GM06990 (cell line): Measurements from ENCODE around the gene TPX2.

Experiments
- DNase-seq: peaks from one replicate; pipeline ENCODE4 v3.0.0-alpha.2; 2011; ENCODE audit not compliant: insufficient read length; ENCODE audit errors: extremely low read depth
- H3K27me3 ChIP-seq: replicated peaks from 2 replicates; pipeline ENCODE4 v1.6.0; 2011; ENCODE audit warnings: low read length; ENCODE audit not compliant: control insufficient read depth, insufficient read depth
- H3K36me3 ChIP-seq: 2 replicates; pipeline ENCODE4 v1.5.1; 2011; ENCODE audit warnings: low read length; ENCODE audit not compliant: control insufficient read depth, insufficient read depth
- H3K4me3 ChIP-seq: replicated peaks from 2 replicates; pipeline ENCODE4 v1.5.1; 2011; ENCODE audit warnings: low read depth, mild to moderate bottlenecking, control low read depth, low read length
- CTCF ChIP-seq: IDR thresholded peaks from 2 replicates; pipeline ENCODE4 v1.5.1; 2011; ENCODE audit warnings: low read length, control low read depth, mild to moderate bottlenecking, inconsistent platforms; ENCODE audit not compliant: insufficient read depth, poor library complexity, severe bottlenecking

Gene TPX2

GRCh38 chr20:31718952-31719643 lies 20.0 kb upstream of the TPX2 start:
- TF ChIP-seq CTCF, result no peak
- peaks cover 3% of the 10 kb centered on the region; the same call in 1 of the 2 replicates for H3K36me3 ChIP-seq
- DNase-seq, result no peak
- no peaks in the 10 kb centered on the region for H3K27me3 ChIP-seq
- H3K4me3 ChIP-seq, result peak overlapping the region; percentile 75

- Histone ChIP-seq H3K36me3 (peaks cover 2% of the 10 kb centered on the region; the same call in 1 of the 2 replicates), H3K4me3 (peak overlapping the region; percentile 75), H3K27me3 (no peaks in the 10 kb centered on the region)
- no peak for TF ChIP-seq CTCF
- no peak for DNase-seq
Observed at GRCh38 chr20:31719644-31720485, 19.2 kb upstream of the TPX2 start.

- peaks cover 2% of the 10 kb centered on the region; the same call in 1 of the 2 replicates for H3K36me3 ChIP-seq
- peak; percentile 30 for TF ChIP-seq CTCF
- peak overlapping the region; percentile 75 for H3K4me3 ChIP-seq
- DNase-seq, result peak; percentile 43
- no peaks in the 10 kb centered on the region for H3K27me3 ChIP-seq
Observed at GRCh38 chr20:31720486-31721407, 18.3 kb upstream of the TPX2 start.

- no peak for TF ChIP-seq CTCF
- H3K36me3 ChIP-seq, result peaks cover 2% of the 10 kb centered on the region; the same call in 1 of the 2 replicates
- H3K4me3 ChIP-seq, result peak overlapping the region; percentile 75
- DNase-seq, result no peak
- H3K27me3 ChIP-seq, result no peaks in the 10 kb centered on the region
Observed at GRCh38 chr20:31721408-31722256, 17.5 kb upstream of the TPX2 start.
